T-helper 2 cell treated with Interferon-gamma antibody and Interleukin-4, amounts not matched to agents 100 ng/mL and 5 ng/mL, for 36 hours (primary cell): ENCODE data around the gene TOX2. TPM values are rescaled to one million over a fixed set of nuclear protein-coding genes. Genes with fewer than 3 reads are reported as not detected.
"Not testable (repeated sequence)": the region's sequence is repeated elsewhere in the genome, so short reads cannot be mapped to it uniquely, and the experiment has no call there.

Experiments used
- intact Hi-C: fragments of 100-400 bp; cut with micrococcal nuclease; formaldehyde crosslinking; loops from one replicate; pipeline ENCODE4 v1.15.1; 2023
- total RNA-seq: library from RNA; stranded (reverse); gene quantifications from 2 replicates; pipeline ENCODE4 v1.2.3, GENCODE V29; 2022

Gene TOX2
- total RNA-seq, 1 donor from 2014 or later: 6.5 TPM

DNA sequence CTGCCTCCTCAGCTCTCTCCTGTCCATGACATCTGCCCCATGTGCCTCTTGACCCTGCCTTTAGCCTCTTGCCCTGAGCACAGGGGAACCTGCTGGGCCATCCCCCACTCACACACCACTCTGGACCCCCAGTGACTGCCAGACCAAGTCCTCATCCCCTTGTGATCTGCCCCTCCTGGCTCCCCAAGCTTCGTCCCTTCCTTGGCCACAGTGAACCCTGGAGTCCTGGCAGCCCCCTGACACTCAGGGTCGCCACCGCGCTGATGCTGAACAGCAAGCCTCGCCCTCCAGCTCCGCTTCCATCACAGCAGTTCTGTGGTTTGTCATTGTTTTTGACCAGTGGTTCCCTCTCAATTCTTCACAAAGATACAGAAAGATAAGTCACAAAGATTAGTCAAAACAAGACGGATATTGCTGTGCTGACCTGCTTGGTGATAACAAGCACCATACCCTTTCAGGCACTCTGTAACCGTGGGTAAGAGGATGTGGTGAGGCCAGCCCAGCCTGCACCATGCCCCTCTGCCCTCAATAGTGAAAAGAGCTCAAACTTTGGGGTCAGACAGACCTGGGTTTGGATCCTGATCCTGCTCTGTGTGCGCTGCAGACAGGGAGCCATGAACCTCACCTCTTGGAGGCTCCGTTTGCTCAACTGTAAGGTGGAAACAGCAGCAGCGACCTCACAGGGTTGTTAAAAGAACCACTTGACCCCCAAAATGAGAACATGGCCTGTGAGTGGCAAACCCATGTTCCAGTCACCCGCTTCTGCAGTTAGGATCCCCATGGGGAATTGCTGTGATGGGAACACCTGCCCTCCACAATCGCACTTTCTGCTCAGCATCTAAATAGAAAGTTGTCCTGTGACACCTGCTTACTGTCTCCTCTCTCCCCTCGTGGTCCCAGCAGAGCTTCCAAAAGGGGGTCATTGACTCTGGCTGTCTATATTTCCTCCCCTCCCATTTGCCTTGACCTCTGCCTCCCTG is 114.5 kb downstream of the TOX2 start:
- intact Hi-C loops: loop anchor here (5.0 kb wide), 2 partner anchors 187 to 277 kb away; no protein-coding TSS in a partner anchor

DNA sequence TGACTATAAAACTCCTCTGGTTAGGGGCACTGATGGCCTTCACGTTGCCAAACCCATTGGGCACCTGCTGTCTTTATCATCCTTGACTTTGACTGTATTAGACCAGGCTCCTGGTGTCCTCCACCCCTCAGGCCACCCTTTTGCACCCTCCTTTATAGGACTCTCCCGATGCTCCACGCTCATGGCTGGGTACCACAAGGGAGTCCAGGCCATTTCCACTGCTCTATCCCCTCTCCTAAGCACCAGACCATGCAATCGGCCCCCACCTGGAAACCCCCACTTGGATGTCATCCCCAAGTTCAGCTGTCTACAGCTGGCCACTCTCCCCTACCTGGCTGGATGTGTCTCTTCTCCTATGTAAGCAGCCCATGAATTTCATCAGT is 115.2 kb downstream of the TOX2 start:
- intact Hi-C loops: loop anchor here (5.0 kb wide), 2 partner anchors 188 to 278 kb away; no protein-coding TSS in a partner anchor

DNA sequence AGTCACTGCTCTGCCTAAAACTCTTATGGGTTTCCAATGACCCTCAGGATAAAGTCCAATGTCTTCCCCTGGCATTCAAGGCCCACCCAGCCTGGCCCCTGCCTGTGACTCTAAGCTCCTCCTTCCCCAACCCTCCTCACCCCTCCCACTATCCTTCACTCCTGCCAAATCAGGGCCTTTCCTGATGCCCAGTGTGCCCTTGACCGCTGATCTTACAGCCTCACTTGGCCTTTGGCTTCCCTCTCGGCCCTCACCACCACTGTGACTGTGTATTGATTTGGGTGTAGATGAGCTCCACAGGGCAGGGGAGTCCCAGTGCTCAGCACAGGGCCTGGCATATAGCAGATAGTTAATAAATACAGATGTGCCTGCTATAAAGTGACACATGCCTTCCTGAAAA is 115.7 kb downstream of the TOX2 start:
- intact Hi-C loops: no loop called here

DNA sequence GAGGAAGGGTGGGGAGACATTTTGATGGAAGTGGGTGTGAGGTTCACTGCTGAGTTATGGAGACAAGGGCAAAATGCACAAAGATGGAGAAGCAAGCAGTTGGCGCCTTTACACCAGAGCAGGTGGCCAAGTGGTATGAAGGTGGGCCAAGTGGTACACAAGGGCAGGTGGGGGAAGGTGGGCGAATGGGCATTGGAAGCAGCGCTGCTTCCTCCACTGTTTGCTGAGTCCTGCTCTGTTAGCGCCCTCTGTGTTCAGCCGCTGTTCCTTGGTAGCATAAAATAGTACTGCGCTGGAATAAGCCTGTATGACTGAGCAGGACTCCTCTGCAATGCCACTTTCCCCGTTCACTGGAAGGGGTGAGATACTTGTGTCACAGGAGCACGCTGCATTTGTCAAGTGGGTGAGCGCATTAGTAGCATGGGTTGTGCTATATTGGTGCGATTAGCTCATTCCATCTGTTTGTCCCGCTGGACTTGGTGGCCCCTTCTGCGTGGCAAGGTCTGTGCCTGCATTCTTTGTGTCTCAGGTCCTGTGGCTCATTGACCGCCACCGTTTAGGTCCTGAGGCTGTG is 116.4 kb downstream of the TOX2 start:
- intact Hi-C loops: no loop called here

DNA sequence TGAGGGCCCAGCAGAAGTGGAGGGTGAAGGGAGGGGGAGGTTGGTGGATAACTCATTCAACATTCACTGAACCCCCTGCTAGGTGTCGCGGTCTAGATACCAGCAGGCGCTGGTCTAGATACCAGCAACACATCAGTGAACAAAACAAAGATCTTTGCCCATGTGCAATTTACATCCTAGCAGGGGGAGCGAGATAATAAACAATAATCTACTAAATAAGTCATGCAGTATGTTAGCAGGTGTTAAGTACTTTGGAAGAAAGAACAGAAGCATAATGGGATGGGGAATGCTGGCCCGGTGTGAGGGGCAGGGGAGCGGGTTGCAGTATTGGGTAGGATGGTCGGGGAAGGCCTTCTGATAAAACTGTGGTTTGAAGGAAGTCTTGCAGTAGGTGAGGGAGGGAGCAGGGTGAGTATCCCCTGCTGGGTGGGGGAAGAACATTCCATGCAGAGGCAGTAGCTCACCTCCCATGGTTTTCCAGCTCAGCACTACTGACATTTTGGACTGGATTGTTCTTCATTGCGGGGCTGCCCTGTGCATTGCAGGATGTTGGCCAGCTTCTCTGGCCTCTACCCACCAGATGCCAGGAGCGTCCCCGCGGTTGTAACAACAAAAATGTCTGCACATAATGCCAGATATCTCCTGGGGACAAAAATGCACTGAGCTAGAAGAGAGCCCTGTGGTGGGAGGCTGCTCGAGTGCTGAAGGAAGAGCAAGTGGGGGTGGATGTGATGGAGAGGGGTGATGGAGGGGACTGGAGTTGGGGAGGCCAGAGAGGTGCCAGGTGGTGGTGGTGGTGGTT is 117.3 kb downstream of the TOX2 start:
- intact Hi-C loops: no loop called here

DNA sequence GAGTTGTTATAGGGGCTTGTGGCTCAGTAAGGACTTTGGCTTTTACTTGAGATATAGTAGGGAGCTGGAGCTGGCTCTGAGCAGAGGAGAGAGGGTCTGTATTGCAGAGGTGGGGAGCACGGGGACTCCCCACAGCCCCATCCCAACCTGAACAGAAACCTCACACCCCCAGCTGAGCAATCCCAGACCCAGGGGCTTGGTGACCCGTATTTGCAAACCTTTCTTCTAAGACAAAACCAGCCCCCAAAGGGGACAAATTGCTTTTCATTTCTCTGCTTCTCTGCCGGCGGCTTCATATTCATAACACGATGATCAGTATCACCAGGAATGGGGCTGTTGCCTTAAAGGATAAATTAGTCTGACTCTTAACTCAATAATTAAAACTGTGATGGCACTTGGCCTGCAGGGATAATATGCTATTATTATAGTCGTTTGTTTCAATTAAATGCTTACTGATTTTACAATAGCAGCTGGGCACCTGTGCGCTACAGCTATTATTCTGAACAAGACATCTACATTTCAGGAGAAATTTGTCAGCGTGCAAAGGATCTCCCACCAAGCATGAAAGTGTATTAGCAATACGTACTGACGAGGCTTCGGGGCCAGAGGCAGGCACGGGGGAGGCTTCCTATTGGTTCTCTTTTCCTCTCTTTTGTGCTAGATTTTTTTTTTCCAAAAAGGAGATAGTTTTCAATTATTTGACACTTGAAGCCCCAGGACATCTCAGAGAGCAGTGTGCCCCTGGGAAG is 118.1 kb downstream of the TOX2 start:
- intact Hi-C loops: no loop called here

DNA sequence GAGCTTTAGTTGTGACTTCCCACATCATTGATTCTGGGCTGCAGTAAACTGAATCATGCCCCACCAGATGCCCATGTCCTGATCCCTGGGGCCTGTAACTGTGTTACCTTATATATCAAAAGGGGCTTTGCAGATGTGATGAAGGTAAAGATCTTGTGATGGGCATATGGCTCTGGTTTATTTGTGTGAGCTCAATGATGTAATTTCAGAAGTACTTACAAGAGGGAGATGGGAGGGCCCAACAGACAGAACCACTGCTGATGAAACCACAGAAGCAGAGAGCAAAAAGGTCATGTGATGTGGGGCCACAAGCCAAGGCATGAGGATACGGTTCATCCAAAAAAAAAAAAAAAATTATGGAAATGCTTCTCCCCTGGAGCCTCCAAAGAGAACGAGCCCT is 118.7 kb downstream of the TOX2 start:
- intact Hi-C loops: no loop called here

DNA sequence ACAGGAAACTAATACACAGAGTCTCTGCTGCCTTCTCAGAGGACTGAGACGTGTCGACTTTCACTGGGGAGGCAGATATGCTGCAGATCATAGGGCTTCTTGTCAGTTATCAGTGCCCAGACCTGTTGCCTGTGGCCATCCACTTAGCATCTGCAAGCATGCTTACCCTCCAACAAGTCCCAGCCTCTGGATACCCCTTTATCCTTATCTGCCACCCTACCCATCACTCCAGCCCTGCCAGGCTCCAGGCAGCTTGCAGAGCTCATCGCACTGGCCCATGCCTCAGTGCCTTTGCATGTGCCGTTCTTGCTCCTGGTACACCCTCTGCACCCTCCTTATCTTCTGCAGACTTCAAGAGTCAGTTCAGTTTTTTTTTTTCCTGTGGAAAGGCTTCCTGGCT is 119.2 kb downstream of the TOX2 start:
- intact Hi-C loops: no loop called here

DNA sequence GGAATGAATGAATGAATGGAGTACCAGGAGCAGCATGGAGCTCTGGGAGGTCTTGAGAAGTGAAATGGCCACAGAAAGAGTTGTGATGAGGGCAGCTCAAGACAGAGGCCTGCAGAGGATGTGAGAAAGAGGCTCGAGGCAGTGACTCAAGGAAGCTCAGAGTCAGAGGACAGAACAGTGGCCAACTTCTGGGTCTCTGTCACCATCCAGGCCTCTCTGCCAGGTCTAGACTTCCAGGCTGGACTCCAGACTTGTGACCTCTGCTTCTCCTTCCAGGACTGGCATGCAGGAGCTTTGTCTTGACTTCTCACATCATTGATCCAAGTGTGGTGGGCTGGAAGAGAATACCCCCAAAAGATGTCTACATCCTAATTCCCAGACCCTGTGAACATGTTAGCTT is 119.8 kb downstream of the TOX2 start:
- intact Hi-C loops: no loop called here

DNA sequence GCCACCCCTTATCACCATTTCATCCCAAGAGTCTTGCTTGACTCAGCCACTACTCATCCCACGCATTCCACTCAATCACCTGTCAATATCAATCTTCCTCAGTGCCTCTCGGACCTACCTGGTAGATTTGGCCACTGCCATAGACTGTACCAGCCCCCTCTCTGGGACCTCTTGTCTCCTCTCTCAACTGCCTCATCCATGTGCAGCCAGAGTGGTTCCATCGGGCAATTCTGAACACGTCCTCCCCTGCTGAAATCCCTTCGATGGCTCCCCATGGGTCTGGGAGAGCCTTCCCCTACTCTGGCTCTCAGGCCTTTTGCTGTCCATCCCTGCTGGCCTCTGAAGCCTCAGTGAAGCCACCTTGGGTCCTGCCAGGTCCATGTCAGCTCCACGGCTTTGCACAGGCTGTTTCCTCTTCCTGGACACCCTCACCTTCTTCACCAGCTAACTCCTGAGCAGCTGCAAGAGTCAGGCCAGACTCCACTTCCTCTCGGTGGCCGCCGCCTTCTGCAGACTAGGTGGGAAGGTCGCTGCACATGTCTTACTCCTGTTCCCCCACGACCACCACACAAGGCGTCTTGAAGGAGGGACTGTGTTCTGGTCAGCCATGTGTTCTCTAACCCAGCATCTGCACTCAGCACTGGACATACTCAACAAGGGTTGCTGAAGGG is 120.4 kb downstream of the TOX2 start:
- intact Hi-C loops: no loop called here

DNA sequence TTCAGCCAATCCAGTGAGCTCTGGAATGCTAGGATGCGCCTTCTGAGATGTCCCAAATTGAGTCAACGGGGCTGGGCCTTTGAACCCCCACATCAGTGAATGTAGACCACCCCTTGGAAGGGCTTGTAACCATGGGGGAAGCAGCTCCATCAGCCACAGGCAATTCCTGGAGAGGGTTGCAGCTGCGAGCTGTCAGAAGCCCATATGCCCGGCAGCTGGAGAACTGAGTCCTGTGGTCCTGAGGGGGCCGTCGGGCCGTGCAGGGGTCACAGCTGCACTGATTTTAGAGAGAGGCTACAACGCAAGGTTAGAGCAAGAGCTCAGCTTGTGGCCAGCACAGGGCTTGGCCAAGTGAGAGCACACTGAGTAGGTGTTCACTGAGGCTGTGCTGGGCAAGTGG is 121.3 kb downstream of the TOX2 start:
- intact Hi-C loops: no loop called here

DNA sequence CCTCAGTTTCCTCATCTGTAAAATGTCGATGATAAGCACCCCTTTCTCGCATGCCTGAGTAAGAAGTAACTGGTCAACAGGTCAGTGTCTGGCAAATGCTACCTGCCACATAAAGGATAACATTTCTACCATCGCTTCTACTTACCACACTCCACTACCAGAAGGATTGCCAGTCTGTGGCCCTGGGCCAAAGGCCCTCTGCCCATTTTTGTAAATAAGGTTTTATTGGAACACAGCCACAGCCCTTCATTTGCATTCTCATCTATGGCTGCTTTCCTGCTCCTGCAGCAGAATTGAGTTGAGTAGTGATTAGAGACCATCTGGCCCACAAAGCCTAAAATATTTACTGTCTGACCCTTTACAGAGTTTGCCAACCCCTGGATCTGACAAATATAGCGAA is 121.8 kb downstream of the TOX2 start:
- intact Hi-C loops: no loop called here

DNA sequence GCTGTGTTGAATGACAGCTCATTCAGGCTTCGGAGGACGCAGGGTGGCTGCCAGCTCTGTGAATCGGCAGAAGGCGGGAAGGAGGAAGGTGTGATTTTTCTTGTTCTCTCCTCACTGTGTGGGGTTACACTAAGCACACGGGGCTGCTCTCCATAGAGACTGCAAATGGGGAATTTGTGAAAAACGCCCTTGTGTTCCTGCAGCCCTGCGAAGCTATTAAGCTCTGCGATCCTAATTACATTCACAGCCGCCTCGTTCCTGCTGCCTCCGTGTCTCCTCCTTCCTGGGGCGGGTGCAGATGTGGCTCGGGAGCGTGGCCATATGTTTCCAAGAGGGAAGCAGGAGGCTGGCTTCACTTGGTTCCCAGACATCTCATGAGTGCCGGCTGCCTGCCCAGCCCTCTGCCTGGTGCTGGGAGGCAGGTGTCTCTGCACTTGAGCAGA is 124.0 kb downstream of the TOX2 start:
- intact Hi-C loops: no loop called here

DNA sequence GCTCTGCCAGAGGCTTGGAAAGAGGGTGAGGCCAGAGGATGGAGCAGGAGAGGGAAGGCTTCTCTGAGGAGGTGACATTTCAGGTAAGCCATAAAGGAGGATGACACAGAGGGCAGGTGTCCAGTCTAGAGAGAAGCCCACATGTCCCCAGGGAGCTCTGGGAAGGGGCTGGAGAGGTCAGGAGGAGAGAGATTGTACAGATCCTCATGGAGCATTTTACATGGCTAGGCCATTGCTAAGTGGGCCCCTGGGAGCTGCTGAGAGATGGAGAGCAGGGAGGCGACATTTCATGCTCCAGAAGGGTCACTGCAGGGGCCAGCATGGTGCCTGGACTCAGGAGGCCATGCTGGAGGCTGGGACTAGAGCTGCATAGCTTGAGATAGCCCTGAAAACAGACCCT is 124.5 kb downstream of the TOX2 start:
- intact Hi-C loops: no loop called here

DNA sequence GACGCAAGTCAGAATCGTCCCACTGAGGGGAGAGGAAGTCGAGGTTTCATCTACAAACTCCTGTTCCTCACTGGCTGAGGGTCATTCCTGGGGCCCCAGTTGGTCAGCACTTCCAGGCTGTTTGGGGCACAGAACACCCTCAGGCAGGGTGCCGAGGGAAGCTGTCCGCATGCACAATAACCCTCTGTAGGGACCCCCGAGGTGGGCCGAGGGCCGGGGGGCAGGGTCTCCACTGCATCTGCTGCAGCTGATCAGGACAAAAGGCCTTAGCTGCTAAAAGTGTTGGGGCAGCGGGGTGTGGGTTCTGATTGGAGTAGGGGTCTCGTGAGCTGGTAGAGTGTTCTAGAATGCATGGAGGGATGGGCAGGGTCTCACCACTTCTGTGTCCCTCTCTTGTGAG is 125.1 kb downstream of the TOX2 start:
- intact Hi-C loops: no loop called here

DNA sequence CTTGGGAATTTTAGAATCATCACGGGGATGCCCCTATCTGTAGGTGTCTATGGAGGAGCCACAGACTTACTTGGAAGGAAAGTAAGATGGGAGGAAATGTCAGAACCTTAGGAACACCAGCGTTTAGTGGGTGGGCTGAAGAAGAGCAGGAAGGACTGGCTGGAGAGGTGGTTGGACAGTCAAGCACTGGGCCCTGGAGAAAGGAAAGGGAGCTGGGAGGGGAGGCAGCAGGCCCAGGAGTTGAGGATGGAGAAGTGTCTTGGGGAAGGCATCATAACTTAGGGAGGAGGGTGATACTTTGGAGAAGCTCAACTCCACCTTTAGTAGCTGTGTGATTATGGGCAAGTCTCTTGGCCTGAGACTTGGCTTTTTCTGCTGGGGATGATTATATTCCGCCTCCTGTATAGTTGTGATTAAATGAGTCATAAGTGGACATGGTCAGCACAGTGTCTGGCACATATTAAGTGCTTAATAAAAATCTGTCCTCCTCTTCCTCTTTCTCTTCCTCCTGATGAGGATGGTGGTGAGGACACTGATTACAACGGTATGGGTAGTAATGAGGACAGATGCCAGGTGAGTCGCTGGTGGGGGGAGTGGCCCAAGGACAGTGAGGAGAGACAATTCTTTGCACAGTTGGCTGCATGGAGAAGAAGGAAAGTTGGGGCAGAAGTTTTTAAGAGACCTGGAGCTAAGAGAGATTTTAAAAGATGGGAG is 125.7 kb downstream of the TOX2 start:
- intact Hi-C loops: no loop called here

DNA sequence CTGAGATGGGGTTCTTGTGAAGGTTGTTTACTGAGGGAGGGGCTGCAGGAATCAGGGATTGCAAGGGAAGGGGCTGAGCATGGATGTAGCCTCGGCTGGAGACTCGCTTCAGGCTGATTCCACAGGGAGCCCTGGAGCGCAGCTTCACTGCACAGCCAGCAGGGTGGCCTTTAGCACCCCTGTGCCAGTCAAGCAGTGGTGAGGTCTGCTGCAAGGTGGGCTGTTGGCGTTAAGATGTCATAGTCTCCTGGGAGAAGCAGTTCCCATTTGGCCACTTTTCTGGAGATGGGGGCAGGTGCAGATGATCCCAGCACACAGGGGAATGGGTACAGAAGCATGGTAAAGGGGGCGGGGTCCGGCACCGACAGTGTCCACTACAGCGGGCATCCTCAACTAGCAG is 126.3 kb downstream of the TOX2 start:
- intact Hi-C loops: no loop called here

DNA sequence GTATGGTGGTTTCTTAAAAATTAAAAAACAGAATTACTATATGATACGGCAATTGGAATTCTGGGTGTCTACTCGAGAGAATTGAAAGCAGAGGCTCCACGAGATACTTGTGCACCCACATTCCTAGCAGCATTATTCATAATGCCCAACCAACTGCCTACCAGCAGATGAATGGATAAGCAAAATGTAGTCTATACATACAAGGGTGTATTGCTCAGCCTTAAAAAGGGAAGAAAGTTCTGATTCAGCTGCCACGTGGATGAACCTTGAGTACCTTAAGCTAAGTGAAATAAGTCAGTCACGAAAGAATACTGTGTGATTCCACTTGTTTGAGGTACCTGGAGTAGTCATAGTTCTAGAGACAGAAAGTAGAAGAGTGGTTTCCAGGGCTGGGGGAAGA is 130.1 kb downstream of the TOX2 start:
- intact Hi-C loops: not testable (repeated sequence)

DNA sequence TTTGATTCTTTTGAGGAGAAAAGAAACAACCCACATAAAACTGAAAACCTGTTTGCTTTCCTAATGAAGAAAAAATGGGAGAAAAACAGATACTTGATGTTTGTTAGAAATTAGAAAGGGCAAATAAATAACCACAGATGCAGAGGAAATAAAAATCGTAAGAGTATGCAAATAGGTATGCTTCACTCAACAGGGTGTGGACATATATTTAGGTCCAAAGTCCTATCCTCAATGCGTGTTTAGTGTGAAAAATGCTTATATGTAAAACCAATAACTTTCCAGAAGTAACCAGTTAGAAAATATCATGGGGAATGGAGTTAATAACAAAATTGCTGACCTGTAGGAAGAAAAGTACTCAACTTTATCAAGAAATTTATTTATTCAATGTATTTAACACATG is 135.7 kb downstream of the TOX2 start:
- intact Hi-C loops: no loop called here
